Esophagus (tissue), 2 donors: Measurements from ENCODE around the gene DCC. TPM values are rescaled to one million over a fixed set of nuclear protein-coding genes. Genes with fewer than 3 reads are reported as not detected.
"Not testable (repeated sequence)": the region's sequence is repeated elsewhere in the genome, so short reads cannot be mapped to it uniquely, and the experiment has no call there.

Experiments used
- H3K27ac ChIP-seq, 2 donors: one replicate each; pipeline ENCODE4 v1.5.1; 2013; ENCODE audit warnings: low read depth in 2 of 2, mild to moderate bottlenecking in 2 of 2, inconsistent platforms in 1 of 2, low read length in 1 of 2, moderate library complexity in 1 of 2
- H3K27me3 ChIP-seq, 2 donors: one replicate each; pipeline ENCODE4 v1.6.1; 2013; ENCODE audit warnings: low read length in 2 of 2, control low read depth in 1 of 2, mild to moderate bottlenecking in 1 of 2; ENCODE audit not compliant: insufficient read depth in 2 of 2, control insufficient read depth in 1 of 2
- H3K36me3 ChIP-seq, 2 donors: one replicate each; pipeline ENCODE4 v1.6.1; 2013; ENCODE audit warnings: low read length in 1 of 2; ENCODE audit not compliant: control insufficient read depth in 2 of 2, insufficient read depth in 2 of 2
- H3K4me1 ChIP-seq, 2 donors: one replicate each; pipeline ENCODE4 v1.6.1; 2013; ENCODE audit warnings: low read length in 1 of 2; ENCODE audit not compliant: control insufficient read depth in 2 of 2, insufficient read depth in 2 of 2
- H3K4me3 ChIP-seq, 2 donors: one replicate each; pipeline ENCODE4 v1.5.1; 2013; ENCODE audit warnings: low read length in 2 of 2, mild to moderate bottlenecking in 2 of 2, low read depth in 1 of 2, moderate library complexity in 1 of 2
- H3K9me3 ChIP-seq, 2 donors: one replicate each; pipeline ENCODE4 v1.6.1; 2013; ENCODE audit warnings: mild to moderate bottlenecking in 2 of 2, low read depth in 1 of 2, low read length in 1 of 2, moderate library complexity in 1 of 2; ENCODE audit not compliant: control insufficient read depth in 2 of 2, insufficient read depth in 1 of 2
- WGBS, 2 donors: extraction: QIAGEN DNeasy Blood & Tissue Kit; methylation state at CpG; one replicate each; pipeline ENCODE4 v1.1.7; 2013; 5-methylcytosine and 5-hydroxymethylcytosine counted together
- polyA plus RNA-seq, 2 donors: library from polyadenylated mRNA; stranded (reverse); fragments of 200-250 nt; gene quantifications; one replicate each; pipeline ENCODE4 v1.2.3, GENCODE V29; 2013
- donor health status: healthy with polysubstance abuse.
- donor health status: Bipolar disorder and iron deficiency.

DCC gene
- polyA plus RNA-seq, 2 donors = not detected

DNA sequence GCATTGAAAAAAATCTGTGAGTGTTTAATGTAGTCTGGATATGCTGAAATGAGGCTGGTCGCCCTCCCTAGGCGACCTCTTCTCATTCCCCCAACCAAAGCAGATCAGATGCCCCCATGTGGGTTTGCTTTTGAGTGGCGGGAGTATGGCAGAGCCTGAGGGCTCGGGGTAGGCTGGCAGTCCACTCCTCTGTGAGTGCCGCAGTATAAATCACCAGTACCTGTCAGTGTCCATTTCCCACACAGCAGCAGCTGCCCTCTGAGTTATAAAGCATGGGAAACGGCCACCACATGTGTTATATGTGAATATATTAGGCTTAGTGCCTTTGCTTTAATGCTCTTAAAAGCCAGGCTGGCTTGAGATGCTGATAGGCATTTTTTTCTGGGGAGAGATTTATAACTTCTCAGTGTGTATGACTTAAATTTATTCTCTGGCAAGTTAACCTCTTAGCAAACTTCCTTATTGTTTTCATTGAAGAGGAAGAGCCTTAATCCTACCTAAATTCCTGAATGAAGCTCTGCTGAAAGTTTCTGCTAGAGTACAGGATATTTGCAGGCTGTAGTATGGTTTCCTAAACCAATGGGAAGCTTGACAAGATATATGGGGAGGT is 3.8 kb downstream of the DCC start:
- H3K27ac ChIP-seq = no peak overlapping the region
- H3K4me1 ChIP-seq = no peaks in the 10 kb centered on the region
- no peaks in the 10 kb centered on the region for H3K9me3 ChIP-seq
- H3K27me3 ChIP-seq = no peaks in the 10 kb centered on the region
- no peaks in the 10 kb centered on the region for H3K36me3 ChIP-seq
- WGBS, 2 donors = 56 to 72% methylated on average over 6 of the region's 6 CpGs
- H3K4me3 ChIP-seq = no peak overlapping the region

DNA sequence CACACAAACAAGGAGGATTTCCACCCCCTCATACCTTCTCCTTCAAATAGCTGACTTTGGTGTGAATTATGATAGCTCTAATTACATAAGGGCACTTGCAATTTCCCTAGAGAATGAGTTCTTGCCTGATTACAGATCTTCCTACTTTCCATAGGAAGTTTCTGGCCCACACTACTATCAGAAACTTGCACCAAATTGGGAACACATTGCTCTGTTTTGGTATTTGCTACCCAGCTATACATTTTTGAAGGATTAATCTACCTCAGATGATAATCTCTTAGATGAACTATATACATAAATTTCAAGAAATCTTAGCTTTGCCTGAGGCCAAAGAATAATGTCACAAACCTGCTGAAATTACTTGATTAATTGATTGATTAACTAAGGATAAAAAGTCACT is 4.9 kb downstream of the DCC start:
- Histone ChIP-seq H3K4me1 (no peaks in the 10 kb centered on the region), H3K4me3 (no peak overlapping the region), H3K36me3 (no peaks in the 10 kb centered on the region), H3K27ac (no peak overlapping the region), H3K9me3 (no peaks in the 10 kb centered on the region), H3K27me3 (no peaks in the 10 kb centered on the region)

DNA sequence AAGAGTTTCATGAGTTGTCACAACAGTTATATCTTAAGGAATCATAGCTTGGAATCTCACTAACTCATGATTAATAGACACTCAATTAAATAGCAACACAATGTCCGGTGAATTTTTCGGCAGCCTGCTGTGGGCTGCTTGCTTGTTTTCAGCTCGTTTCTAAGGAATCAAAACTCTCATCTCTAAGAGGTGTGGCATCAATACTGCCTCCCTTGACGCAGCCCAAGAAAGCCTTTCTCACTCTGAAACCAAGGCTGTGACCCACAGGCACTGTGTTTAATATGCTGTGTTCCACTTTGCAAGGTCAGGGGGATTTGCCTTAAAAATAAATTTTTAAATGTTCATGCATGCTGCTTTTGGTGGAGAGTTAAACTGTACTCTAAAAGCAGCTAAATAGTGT is 5.4 kb downstream of the DCC start:
- 46 to 59% methylated on average over 4 of the region's 4 CpGs for WGBS, 2 donors
- H3K4me1 ChIP-seq = no peaks in the 10 kb centered on the region
- H3K27me3 ChIP-seq = no peaks in the 10 kb centered on the region
- no peak overlapping the region for H3K27ac ChIP-seq
- no peaks in the 10 kb centered on the region for H3K9me3 ChIP-seq
- no peaks in the 10 kb centered on the region for H3K36me3 ChIP-seq
- no peak overlapping the region for H3K4me3 ChIP-seq

DNA sequence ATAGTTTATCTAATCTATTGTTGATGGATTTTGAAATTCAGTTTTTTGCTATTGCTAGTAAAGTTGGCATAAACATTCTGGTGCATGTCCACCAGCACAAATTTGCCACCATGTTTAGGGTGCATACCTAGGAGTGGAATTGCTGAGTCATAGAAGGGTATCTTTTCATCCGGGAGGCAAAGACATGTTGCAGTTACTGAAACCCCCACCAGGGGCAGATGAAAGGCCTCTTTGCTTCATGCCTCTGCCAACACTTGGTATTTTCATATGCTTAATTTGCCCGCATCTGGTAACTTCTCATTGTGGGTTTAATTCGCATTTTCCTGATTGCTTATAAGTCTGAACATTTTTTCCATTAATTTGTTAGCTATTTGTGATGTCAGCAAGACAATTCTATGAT is 8.2 kb downstream of the DCC start:
- Histone ChIP-seq H3K4me1 (no peaks in the 10 kb centered on the region), H3K4me3 (no peak overlapping the region), H3K36me3 (no peaks in the 10 kb centered on the region), H3K9me3 (no peaks in the 10 kb centered on the region), H3K27me3 (no peaks in the 10 kb centered on the region), H3K27ac (no peak overlapping the region)
- 83 to 85% methylated on average over 3 of the region's 3 CpGs for whole genome bisulfite sequencing, 2 donors

DNA sequence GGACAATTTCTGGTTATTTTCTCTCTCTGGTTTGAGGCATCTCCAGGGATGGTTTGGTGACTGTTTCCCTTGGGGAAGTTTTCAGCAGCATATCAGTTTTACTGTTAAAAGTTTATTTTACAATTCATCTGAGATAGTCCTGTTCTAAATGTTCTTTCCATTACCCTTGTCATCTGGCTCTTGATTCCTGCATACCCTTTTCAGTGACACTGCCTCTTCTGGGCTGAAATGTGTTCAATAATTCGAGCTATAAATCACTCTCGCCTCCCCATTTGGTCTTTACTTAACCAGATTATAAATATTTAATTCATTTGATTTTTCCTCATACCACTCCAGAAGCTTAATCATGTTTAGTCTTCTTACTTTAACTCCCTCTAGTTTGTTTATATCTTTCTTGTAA is 9.5 kb downstream of the DCC start:
- Histone ChIP-seq H3K27ac (no peak overlapping the region), H3K36me3 (no peaks in the 10 kb centered on the region), H3K4me1 (no peaks in the 10 kb centered on the region), H3K27me3 (no peaks in the 10 kb centered on the region), H3K4me3 (no peak overlapping the region), H3K9me3 (no peaks in the 10 kb centered on the region)
- 33 to 61% methylated on average over 2 of the region's 2 CpGs for WGBS, 2 donors

DNA sequence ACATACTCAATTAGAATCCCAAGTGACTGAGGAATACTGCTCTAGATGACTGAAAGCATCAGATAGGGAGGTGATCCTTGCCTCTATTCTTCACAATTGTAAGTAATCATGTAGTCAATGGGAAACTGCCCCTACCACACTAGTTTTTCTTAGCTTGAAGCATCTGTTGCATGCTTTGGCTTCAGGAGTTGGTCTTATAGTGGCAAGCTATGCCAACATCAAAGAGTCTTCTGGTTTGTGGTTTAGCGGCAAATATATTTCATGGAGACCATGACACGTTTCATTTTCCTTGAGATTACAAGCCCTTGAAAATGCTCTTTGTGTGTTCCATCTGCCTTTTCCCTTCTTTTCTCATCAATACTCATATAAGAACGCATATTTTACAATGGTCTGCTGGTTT is 12.9 kb downstream of the DCC start:
- Histone ChIP-seq H3K27ac (no peak overlapping the region), H3K4me3 (no peak overlapping the region), H3K4me1 (no peaks in the 10 kb centered on the region), H3K27me3 (no peaks in the 10 kb centered on the region), H3K9me3 (no peaks in the 10 kb centered on the region), H3K36me3 (no peaks in the 10 kb centered on the region)
- WGBS, 2 donors = 84 to 85% methylated on average over 3 of the region's 3 CpGs

DNA sequence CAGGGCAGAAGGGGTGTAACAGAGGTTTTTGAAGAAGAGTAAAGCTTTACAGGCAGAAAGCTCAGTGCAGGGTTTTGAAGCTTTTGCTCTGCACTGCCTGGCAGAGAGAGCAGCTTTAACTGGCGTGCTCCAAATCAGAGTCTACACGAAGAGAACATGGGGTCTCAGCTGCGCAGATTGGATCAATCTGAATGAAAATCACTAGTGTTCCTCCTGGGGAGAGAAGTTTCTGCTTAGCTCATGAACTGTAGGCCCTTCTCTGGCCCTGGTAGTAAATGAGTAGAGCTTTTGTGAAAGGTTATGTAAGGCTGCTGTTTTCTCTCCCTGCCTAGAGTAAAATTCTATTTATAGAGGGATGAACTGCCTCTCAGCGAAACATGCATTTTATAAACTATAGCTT is 13.6 kb downstream of the DCC start:
- 67 to 74% methylated on average over 4 of the region's 4 CpGs for WGBS, 2 donors
- Histone ChIP-seq H3K27ac (no peak overlapping the region), H3K4me1 (no peaks in the 10 kb centered on the region)

DNA sequence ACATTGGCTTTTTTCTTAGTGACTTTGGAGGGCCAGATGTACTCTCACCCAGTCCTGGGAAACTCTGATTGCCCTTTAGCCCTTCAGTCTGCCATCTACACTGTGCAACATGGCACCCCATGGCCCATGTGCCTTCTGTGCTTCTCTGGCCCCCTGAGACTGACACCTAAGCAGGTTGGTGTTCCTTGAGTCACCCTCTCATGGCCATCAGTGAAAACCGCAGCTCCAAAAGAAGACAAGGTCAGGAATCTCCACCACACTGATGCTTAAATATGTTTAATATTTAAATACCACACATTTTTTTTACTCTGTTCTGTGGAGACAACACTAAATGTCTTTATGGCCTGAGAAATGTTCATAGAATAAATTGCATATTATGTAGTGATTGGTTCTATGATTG is 23.9 kb downstream of the DCC start:
- WGBS, 2 donors = 79 to 93% methylated on average over 1 of the region's 1 CpG
- Histone ChIP-seq H3K27ac (no peak overlapping the region), H3K4me3 (no peak overlapping the region), H3K36me3 (no peaks in the 10 kb centered on the region), H3K9me3 (peaks cover 0 to 2% of the 10 kb centered on the region in 2 donors), H3K27me3 (no peaks in the 10 kb centered on the region), H3K4me1 (no peaks in the 10 kb centered on the region)

More for the DNA sequence above, 13.6 kb downstream of the DCC start:
- Histone ChIP-seq H3K9me3 (no peaks in the 10 kb centered on the region), H3K36me3 (no peaks in the 10 kb centered on the region), H3K4me3 (no peak overlapping the region), H3K27me3 (no peaks in the 10 kb centered on the region)

DNA sequence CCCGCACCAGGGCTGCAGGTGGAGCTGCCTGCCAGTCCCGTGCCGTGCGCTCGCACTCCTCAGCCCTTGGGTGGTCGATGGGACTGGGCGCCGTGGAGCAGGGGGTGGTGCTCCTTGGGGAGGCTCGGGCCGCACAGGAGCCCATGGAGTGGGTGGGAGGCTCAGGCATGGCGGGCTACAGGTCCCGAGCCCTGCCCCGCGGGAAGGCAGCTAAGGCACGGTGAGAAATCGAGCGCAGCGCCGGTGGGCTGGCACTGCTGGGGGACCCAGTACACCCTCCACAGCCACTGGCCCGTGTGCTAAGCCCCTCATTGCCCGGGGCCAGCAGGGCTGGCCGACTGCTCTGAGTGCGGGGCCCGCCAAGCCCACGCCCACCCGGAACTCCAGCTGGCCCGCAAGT is 26.9 kb downstream of the DCC start:
- not testable (repeated sequence) for H3K36me3 ChIP-seq, H3K27me3 ChIP-seq, H3K4me1 ChIP-seq, H3K9me3 ChIP-seq, H3K4me3 ChIP-seq, H3K27ac ChIP-seq
- whole genome bisulfite sequencing, 2 donors = 95 to 96% methylated on average over 22 to 27 of the region's 27 CpGs

DNA sequence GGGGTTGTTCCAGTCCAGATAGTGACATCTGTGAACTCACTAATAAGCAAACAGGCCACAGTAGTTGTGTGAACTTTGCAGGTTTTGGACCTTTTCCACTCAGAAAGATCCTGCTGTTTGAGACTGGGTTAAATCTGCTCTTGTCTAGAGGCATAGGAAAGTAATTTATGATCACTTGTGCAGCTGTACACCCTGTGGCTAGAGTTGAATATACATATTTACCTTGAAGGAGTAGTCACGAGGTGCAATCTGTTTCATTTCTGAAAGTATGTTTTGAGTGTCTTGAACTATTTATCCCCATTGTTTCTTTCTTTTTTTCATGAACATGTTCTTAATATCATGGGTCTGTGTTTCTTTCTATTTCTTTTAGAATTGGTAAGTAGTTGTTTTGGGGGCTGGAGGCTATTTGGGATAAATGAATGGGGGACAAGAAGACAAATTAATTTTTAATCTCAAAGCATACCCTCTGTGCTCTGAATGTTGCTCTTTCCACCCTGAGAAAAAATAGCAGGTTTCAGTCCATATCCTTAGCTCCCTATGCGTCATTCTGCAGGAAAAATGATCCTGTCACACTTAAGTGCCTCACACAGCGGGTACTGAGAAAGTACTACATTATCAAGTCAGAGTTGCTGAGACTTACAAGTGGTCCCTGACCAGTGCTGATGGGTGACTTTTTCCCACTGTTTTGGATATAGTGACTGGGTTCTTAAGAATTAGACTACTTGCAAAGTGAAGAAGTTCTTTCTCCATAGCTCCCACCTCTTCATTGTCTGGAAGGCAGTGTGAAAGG is 28.2 kb downstream of the DCC start:
- H3K27ac ChIP-seq = no peak overlapping the region
- no peak overlapping the region for H3K4me3 ChIP-seq
- H3K9me3 ChIP-seq = peaks cover 0 to 2% of the 10 kb centered on the region in 2 donors
- WGBS, 2 donors = 36 to 49% methylated on average over 3 of the region's 3 CpGs
- H3K36me3 ChIP-seq = no peaks in the 10 kb centered on the region
- no peaks in the 10 kb centered on the region for H3K4me1 ChIP-seq
- no peaks in the 10 kb centered on the region for H3K27me3 ChIP-seq
